ENCODE measurements around the gene LGR5. TPM values are rescaled to one million over a fixed set of nuclear protein-coding genes. Genes with fewer than 3 reads are reported as not detected.

The LGR5 gene
- total and polyA plus RNA-seq, 2 of the 8 experiments (the other 6 are each of a cell fraction or from before 2014, with no cell fraction given): 0.08 to 0.19 TPM

DNA sequence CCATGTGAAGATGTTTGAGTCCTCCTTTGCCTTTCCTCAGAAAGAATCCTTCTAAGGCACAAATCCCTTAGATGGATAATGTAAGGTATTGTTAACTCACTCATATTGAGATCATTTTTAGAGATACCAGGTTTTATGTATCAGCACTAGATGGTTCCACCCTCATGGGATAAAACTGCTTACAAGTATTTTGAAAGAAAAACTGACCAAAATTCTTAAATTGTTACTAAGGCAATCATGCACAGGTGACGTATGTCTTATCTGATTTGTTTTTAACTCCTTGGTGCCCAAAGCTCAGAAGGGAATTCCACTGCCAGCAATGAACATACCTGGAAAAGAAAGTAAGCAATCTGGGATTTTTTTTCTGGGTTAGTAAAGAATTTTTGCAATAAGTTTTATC lies 145.6 kb downstream of the LGR5 start:
- Histone ChIP-seq H3K36me3 (ENCODE audit: control insufficient read depth in 2 of 4, insufficient read depth in 4 of 4, low read length in 3 of 4) (no peaks in the 10 kb centered on the region), H4K91ac (replicated peaks; ENCODE audit: insufficient read length, low read length) (no peak overlapping the region), H2BK120ac (replicated peaks; ENCODE audit: low read depth, low read length) (no peak overlapping the region), H3K4me2 (ENCODE audit: insufficient read depth in 1 of 2, low read depth in 2 of 2, low read length in 2 of 2) (no peak overlapping the region), H3K9me3 (ENCODE audit: insufficient read depth in 2 of 2, low read depth in 1 of 2, low read length in 1 of 2) (no peaks in the 10 kb centered on the region), H3K27ac (ENCODE audit: low read depth, low read length) (no peak overlapping the region), H3K79me2 (ENCODE audit: control insufficient read depth in 1 of 2, insufficient read depth in 2 of 2, low read length in 2 of 2) (no peaks in the 10 kb centered on the region), H3K14ac (ENCODE audit: insufficient read length) (no peak overlapping the region), H4K8ac (ENCODE audit: extremely low read depth, insufficient read depth, low read length) (no peak overlapping the region), H3K56ac (replicated peaks; ENCODE audit: insufficient read length, low read depth, low read length) (no peak overlapping the region), H3K4ac (replicated peaks; ENCODE audit: insufficient read length, low read depth, low read length) (no peak overlapping the region), H3K27me3 (replicated peaks in 1 of 4; ENCODE audit: control insufficient read depth in 3 of 4, extremely low read depth in 1 of 4, insufficient read depth in 3 of 4, low read length in 3 of 4) (no peaks in the 10 kb centered on the region), H3K4me3 (ENCODE audit: extremely low read depth in 1 of 4, insufficient read depth in 2 of 4, low read depth in 3 of 4, low read length in 4 of 4) (no peak overlapping the region), H3K23ac (ENCODE audit: insufficient read length) (no peak overlapping the region), H2AFZ (ENCODE audit: low read length) (no peak overlapping the region), H2BK5ac (ENCODE audit: low read depth, low read length) (no peak overlapping the region), H3K9ac (replicated peaks in 1 of 4; ENCODE audit: extremely low read depth in 1 of 4, low read depth in 3 of 4, low read length in 3 of 4) (no peak overlapping the region), H3K79me1 (ENCODE audit: low read depth, low read length) (no peaks in the 10 kb centered on the region), H4K5ac (ENCODE audit: insufficient read length, low read depth, low read length) (no peak overlapping the region), H2BK20ac (ENCODE audit: low read length) (no peak overlapping the region), H2BK15ac (ENCODE audit: low read length) (no peak overlapping the region), H3K18ac (ENCODE audit: extremely low read depth, low read length) (no peak overlapping the region), H3K4me1 (replicated peaks in 1 of 4; ENCODE audit: control insufficient read depth in 3 of 4, insufficient read depth in 4 of 4, low read length in 3 of 4) (peaks cover 0 to 3% (median 0%) of the 10 kb centered on the region in 4 experiments; a peak in 1 of 7 replicates), H2AK5ac (ENCODE audit: low read depth, low read length) (no peak overlapping the region), H4K20me1 (replicated peaks in 1 of 2; ENCODE audit: control insufficient read depth in 1 of 2, insufficient read depth in 2 of 2, low read length in 2 of 2) (no peaks in the 10 kb centered on the region), H3K23me2 (ENCODE audit: low read depth, low read length) (no peaks in the 10 kb centered on the region), H2BK12ac (ENCODE audit: low read depth, low read length) (no peak overlapping the region)
- FAIRE-seq (no peak), DNase-seq (ENCODE audit: low read depth in 1 of 2, low spot score in 2 of 2) (no peak)
- ChIA-PET POLR2A (ENCODE audit: partially characterized antibody) (no interaction called here), CTCF (ENCODE audit: partially characterized antibody) (interaction anchor here (0.6 to 0.7 kb wide), 2 partner anchors 146 to 193 kb away, joined by 3 read pairs; no protein-coding TSS in a partner anchor)
- WGBS, 2 experiments (ENCODE audit: extremely low coverage in 1 of 2, insufficient coverage in 1 of 2, insufficient read length in 1 of 2, insufficient replicate concordance in 2 of 2, low coverage in 1 of 2, low lambda C conversion rate in 2 of 2, missing lambda C conversion rate in 1 of 2): 94% methylated on average over 1 of the region's 1 CpG; no CpG with 5 or more reads in 1 of the 2 experiments
- TF ChIP-seq SUZ12 (IDR thresholded peaks at IDR 0.05; ENCODE audit: low read length) (no peak), EGR1 (IDR thresholded peaks at IDR 0.05; ENCODE audit: borderline replicate concordance, low read depth, low read length) (no peak), GTF2F1 (IDR thresholded peaks at IDR 0.05; ENCODE audit: borderline replicate concordance, low read depth, low read length) (no peak), NRF1 (IDR thresholded peaks at IDR 0.05; ENCODE audit: low read depth, low read length) (no peak), TEAD4 (IDR thresholded peaks at IDR 0.05; ENCODE audit: low read depth, low read length) (no peak), SP4 (IDR thresholded peaks at IDR 0.05; ENCODE audit: low read length) (no peak), ZNF274 (IDR thresholded peaks at IDR 0.05; ENCODE audit: borderline replicate concordance, extremely low read depth, low read length) (no peak), CREB1 (IDR thresholded peaks at IDR 0.05) (no peak), RAD21 (IDR thresholded peaks at IDR 0.05 in 1 of 2, conservative IDR thresholded peaks at IDR 0.05 in 1 of 2; ENCODE audit: low read depth in 2 of 2, low read length in 2 of 2) (no peak)
- TF ChIP-seq, protein P1, sequence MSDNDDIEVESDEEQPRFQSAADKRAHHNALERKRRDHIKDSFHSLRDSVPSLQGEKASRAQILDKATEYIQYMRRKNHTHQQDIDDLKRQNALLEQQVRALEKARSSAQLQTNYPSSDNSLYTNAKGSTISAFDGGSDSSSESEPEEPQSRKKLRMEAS (IDR thresholded peaks at IDR 0.05): no peak
